Stimulated activated CD8-positive, alpha-beta memory T cell treated with anti-CD3 and anti-CD28 coated beads, Interleukin-4, amount 100 ng/mL, for 48 hours (primary cell): ENCODE data around the gene PDE4D.
"Not testable (repeated sequence)": the region's sequence is repeated elsewhere in the genome, so short reads cannot be mapped to it uniquely, and the experiment has no call there.

Experiments
- DNase-seq: peaks from one replicate; pipeline ENCODE4 v3.0.0-alpha.2; 2020

PDE4D gene

DNA sequence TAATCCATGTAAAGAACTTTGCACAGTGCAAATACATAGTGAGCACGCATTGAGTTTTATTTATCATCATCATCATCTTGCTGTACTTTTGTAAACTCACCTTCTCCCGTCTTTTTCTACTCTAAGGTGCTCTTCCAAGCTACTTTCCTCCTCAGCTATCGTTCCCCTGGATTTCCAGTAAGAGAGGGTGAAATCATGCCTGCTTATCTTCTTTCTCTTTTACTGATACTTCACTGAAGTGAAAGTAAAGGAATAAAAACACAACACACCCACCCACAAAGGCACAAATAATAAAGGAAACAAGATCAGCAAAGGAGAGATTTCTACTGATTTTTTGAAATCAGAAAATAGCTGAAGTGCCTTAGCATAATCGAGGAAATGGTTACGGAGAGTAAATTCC lies 800.8 kb downstream of the PDE4D start:
- DNase-seq, result no peak

DNA sequence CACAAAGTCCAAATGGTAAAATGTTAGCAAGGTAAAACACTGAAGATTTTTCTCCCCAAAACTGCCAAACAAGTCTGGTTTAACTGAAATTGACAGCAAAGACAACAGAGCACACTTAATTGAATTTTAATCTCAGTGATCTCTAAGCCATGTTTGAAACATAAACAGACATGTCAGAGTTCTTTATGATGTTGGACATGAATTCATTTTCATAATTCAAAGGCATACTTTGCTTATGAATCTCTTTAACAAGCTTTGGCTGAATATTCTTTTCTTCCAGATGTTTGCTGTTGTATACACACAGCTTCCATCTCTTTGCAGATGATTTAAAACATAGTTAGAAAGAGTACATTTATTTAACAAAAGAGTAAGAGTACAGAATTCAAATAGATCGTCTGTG lies 801.6 kb downstream of the PDE4D start:
- no peak for DNase-seq

DNA sequence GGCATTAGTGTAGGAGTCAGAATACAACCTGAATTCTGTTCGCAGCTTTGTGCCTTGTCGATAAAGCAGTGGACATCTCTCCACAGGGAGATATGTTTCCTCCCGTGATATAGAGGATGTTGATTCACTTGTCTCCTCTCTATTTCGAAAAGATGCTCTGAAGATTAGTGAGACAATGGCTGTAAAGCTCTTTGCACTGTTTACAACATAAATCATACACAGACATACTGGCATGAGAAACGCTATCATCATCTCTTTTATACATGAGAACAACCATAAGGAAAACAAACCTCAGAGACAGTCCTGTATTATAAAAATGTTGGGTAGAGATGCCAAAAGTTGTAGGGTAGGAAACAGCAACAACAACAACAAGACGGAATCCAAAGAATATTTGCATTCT lies 803.2 kb downstream of the PDE4D start:
- no peak for DNase-seq

- no peak for DNase-seq
These were observed 803.8 kb downstream of the PDE4D start for GRCh38 chr5:59089767-59090166.

GRCh38 chr5:59088546-59088945 lies 805.0 kb downstream of the PDE4D start:
- no peak for DNase-seq

GRCh38 chr5:59086024-59086423 lies 807.5 kb downstream of the PDE4D start:
- DNase-seq, result no peak

DNA sequence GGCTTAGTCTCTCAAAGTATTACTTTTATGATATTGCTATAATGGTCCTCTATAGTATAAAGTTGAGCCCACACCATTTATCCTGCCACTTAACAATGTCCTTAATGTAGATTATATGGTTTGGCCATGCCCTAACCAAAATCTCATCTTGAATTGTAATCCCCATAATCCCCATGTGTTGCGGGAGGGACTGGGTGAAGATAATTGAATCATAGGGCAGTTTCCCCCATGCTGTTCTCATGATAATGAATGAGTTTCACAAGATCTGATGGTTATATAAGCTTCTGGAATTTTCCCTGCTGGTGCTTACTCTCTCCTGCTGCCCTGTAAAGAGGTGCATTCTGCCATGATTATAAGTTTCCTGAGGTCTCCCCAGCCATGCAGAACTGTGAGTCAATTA lies 811.8 kb downstream of the PDE4D start:
- no peak for DNase-seq

- DNase-seq, result no peak
These were observed 813.6 kb downstream of the PDE4D start for GRCh38 chr5:59079622-59080620.

GRCh38 chr5:59071755-59072549 lies 821.6 kb downstream of the PDE4D start:
- no peak for DNase-seq

DNA sequence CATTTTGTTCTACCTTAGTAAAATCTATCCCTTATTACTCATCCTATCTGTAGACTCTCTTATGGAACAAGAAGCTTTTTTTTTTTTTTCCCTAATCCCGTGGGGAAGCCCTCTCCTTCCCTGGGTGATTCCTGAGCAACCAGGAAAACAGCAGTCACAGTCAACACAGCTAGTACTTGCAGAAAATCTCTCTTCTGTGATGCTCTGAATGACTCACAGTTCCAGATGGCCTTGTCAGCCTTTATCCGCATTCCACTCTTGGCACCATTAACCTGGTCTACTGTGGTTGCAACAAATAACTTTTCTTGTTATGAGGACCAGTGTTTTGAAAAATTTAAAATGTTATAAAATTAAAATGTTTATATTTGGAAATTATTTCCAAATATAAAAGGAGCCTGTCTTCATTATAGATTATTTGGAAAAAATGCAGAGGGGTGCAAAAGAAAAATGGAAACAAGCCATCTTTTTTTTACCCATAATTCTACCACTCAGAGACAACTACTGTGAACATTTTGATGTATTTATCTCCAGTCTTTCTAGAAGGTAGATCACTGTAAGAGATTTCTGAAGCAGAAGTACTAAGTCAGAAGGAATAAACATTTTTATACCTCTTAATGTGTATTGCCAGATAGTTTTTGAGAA lies 824.0 kb downstream of the PDE4D start:
- DNase-seq, result no peak

DNA sequence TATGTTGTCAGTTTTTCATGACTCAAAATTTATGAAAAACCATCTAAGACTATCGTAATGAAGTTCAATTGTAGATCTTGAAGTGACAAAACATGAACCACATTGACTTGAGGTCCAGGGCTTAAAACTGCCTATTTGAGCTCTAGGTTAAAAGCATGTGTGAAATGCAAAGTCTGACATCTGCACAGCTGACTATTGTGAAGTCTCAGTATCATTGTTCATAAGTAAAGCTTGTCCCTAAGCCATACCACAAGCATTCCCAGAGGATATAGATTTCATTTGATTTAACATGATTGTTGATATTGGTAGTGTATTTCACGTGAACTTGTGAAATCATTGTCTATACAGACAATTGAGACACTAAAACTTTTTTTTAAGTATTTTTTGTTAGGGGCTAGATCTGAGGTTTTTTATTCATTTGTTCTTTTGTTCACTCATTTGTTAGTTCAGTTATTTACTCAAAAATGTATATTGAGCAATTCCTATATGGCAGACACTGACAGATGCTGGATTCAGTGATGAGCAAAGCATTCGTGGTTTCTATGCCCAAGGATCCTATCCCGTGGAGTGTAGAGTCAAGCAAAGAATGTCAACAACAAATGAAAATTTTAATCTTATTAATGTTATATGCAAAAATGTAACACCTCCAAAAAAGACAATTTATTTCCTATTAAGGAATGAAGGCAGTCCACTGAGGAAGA lies 825.4 kb downstream of the PDE4D start:
- DNase-seq, result no peak

- DNase-seq, result no peak
These were observed 827.0 kb downstream of the PDE4D start for GRCh38 chr5:59066367-59067163.

- DNase-seq, result no peak
These were observed 828.0 kb downstream of the PDE4D start for GRCh38 chr5:59065554-59065953.

DNA sequence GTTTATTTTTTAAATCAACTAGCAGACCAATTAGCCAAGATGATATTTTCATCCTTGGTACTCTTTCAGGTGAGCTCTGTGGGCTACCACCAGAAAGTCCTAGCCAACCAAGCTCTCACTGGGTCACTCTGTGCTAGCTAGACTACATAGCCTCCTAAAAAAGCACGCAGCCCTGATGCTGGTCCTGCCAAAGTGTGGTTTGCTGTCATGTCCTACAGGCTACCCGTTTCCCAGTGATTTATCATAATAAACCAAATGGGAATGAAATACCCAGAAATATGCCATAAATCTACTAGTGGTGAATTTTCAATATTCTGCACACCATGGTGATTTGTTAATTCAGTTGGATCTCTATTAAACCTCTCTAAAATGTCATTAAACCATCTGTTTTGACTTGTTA lies 829.2 kb downstream of the PDE4D start:
- DNase-seq, result no peak

GRCh38 chr5:59062986-59063683 lies 830.4 kb downstream of the PDE4D start:
- no peak for DNase-seq

DNA sequence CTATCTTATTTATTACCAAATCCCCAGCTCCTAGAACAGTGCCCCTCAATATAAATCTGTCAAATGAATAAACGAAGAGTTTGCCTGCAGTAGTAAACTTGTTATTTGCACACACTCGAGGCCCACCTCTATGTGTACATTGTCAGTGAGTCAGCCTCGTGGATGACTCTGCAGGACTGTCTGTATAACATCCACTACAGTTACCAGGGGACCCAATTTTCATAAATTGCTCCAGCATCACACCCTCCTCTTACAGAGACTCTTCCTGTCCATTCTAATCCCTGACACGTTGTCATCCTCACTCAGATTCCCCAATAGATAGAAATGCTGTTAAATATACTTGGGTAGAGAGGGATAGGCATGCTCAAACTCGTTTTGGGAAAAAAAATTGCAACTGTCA lies 832.1 kb downstream of the PDE4D start:
- no peak for DNase-seq

DNA sequence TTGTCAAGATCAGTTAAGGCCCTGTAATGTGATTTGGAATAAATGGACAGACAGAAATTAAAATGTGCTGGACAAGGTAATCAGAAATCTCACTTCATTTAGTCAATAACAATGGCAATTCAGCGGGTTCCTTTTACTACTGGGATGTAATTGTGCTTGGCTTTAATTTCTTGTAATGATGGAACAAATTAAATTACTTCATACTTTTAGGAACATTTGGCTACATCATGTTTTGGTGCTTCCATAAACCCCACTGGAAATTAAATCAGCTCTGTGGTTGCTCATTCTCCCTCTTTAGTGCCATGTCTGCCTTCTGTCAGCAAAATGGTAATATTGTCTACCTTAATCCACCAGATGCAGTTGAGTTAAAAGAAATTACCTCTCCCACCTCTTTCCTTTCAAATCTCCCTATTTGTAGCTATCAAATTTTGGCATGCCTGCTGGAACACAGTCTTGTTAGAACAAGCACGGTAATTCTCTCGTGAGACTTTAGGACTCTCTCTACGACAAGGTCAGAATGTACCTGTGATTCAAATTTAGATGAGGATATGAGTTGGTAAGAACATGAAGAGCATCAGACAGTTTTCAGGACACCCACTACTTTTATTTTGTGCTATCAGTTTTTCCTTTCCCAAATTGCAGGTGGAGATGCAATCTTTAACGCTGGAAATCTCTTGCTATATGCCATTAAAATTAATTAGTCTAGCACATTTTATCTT lies 834.4 kb downstream of the PDE4D start:
- DNase-seq, result no peak

DNA sequence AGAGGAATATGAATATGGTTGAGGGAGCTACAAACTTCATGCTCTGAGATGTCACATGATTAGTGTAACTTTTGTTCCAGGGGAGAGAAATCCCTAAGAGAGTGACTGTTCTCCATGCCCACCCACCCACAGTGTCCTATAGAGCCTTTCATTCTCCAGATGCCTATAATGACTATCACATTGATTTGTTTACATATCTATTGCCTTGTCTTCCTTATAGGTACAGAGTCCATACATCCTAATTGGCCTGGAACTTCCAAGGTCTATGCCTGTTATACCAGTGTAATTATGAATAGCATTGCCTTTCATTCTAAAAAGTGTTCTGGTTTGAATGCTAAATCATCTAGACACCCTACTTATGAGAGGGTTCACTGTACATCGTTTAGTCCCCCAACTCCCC lies 835.3 kb downstream of the PDE4D start:
- DNase-seq, result no peak

DNA sequence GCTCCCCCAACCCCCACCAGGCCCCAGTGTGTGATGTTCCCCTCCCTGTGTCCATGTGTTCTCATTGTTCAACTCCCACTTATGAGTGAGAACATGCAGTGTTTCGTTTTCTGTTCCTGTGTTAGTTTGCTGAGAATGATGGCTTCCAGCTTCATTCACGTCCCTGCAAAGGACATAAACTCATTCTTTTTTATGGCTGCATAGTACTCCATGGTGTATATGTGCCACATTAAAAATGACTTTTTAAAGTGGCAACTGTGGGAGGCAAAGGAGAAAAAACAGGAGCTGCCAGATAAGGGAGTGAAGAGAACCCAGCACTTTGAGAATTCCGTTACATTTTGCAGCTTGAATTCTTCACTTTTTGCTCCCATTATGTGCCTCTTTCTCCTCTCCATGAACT lies 836.9 kb downstream of the PDE4D start:
- not testable (repeated sequence) for DNase-seq

- no peak for DNase-seq
These were observed 837.6 kb downstream of the PDE4D start for GRCh38 chr5:59055745-59056448.
